B cell (primary cell): ENCODE measurements around the gene AMOTL1. TPM values are rescaled to one million over a fixed set of nuclear protein-coding genes. Genes with fewer than 3 reads are reported as not detected.

Experiments used
- ATAC-seq: fragments of 200-7000 bp; cut with Tn5 transposase; one replicate; pipeline ENCODE4 v1.10.0; 2021; ENCODE audit warnings: low read depth, mild to moderate bottlenecking, moderate number of reproducible peaks, moderate library complexity
- CTCF ChIA-PET: fragments of 350-600 bp; sonication (Branson Sonifier 250); formaldehyde crosslinking; loops from one replicate; lab custom pipeline; 2021; ENCODE audit warnings: antibody characterized with exemption, inconsistent platforms; lab: Charles Lee
- POLR2A ChIA-PET: fragments of 350-600 bp; sonication (Branson Sonifier 250); formaldehyde crosslinking; loops from one replicate; lab custom pipeline; 2021; ENCODE audit warnings: antibody characterized with exemption; lab: Charles Lee
- DNase-seq: peaks from one replicate; pipeline ENCODE4 v3.0.0; 2013
- H2AFZ ChIP-seq: 2 replicates; pipeline ENCODE4 v1.6.1; 2012; ENCODE audit warnings: mild to moderate bottlenecking, low read depth, low read length; ENCODE audit not compliant: insufficient read depth, poor library complexity, severe bottlenecking
- H3K27ac ChIP-seq, 2 donors: 1 replicate in 1 of 2; 2 replicates in 1 of 2; pipeline ENCODE4 v1.5.1; 2012 to 2013; ENCODE audit warnings: low read length in 2 of 2, mild to moderate bottlenecking in 2 of 2, moderate library complexity in 1 of 2
- H3K27me3 ChIP-seq, 4 experiments: fragments of 200-600 bp in 1 of 4; sonication (generic) in 1 of 4; replicated peaks in 1 of 4; 1 replicate in 2 of 4; 2 replicates in 2 of 4; pipeline versions ENCODE4 v1.6.1 to v1.7.0; 2013 to 2016; ENCODE audit warnings: low read length in 3 of 4, mild to moderate bottlenecking in 2 of 4, mixed read lengths in 1 of 4, moderate library complexity in 1 of 4; ENCODE audit not compliant: insufficient read depth in 4 of 4, control insufficient read depth in 3 of 4; ENCODE audit errors: control extremely low read depth in 1 of 4
- H3K36me3 ChIP-seq, 2 experiments: replicated peaks in 1 of 2; 1 replicate in 1 of 2; 2 replicates in 1 of 2; pipeline versions ENCODE4 v1.6.1 to v1.7.1; 2013; ENCODE audit warnings: low read length in 1 of 2; ENCODE audit not compliant: insufficient read depth in 2 of 2, control insufficient read depth in 1 of 2; ENCODE audit errors: control extremely low read depth in 1 of 2, extremely low read depth in 1 of 2
- H3K4me1 ChIP-seq, 2 donors: fragments of 200-600 bp in 1 of 2; sonication (generic) in 1 of 2; 1 replicate in 1 of 2; 2 replicates in 1 of 2; pipeline versions ENCODE4 v1.5.1 to v1.6.1; 2013 to 2017; ENCODE audit warnings: low read length in 2 of 2; ENCODE audit not compliant: control insufficient read depth in 2 of 2, insufficient read depth in 2 of 2
- H3K4me2 ChIP-seq: replicated peaks from 2 replicates; pipeline ENCODE3; 2012; ENCODE audit warnings: mild to moderate bottlenecking, low read depth, low read length; ENCODE audit not compliant: poor library complexity, severe bottlenecking
- H3K4me3 ChIP-seq, 5 experiments: fragments of 200-600 bp in 1 of 5; sonication (generic) in 1 of 5; 1 replicate in 3 of 5; 2 replicates in 2 of 5; pipeline versions ENCODE4 v1.5.1 to v1.7.0; 2011 to 2016; ENCODE audit warnings: low read length in 4 of 5, mild to moderate bottlenecking in 4 of 5, low read depth in 2 of 5, control low read depth in 1 of 5, moderate library complexity in 1 of 5; ENCODE audit not compliant: insufficient read depth in 1 of 5; ENCODE audit errors: control extremely low read depth in 1 of 5, extremely low read depth in 1 of 5
- H3K79me2 ChIP-seq: fragments of 200-600 bp; sonication (generic); one replicate; pipeline ENCODE4 v1.6.0; 2016; ENCODE audit warnings: low read length; ENCODE audit not compliant: control insufficient read depth, insufficient read depth
- H3K9ac ChIP-seq: fragments of 200-600 bp; sonication (generic); 2 replicates; pipeline ENCODE4 v1.6.1; 2017; ENCODE audit warnings: mild to moderate bottlenecking, low read length, moderate library complexity
- H3K9me3 ChIP-seq, 3 donors: one replicate each; pipeline versions ENCODE4 v1.6.1 to v1.7.1; 2013; ENCODE audit warnings: low read length in 2 of 3; ENCODE audit not compliant: control insufficient read depth in 2 of 3, insufficient read depth in 1 of 3; ENCODE audit errors: control extremely low read depth in 1 of 3
- H4K20me1 ChIP-seq: 2 replicates; pipeline ENCODE4 v1.6.0; 2012; ENCODE audit warnings: mild to moderate bottlenecking, low read length; ENCODE audit not compliant: insufficient read depth, control insufficient read depth, poor library complexity, severe bottlenecking
- H3K27ac Mint-ChIP-seq: one replicate; pipeline ENCODE4 v1.8.0; 2021; ENCODE audit warnings: mixed read lengths
- H3K27me3 Mint-ChIP-seq: one replicate; pipeline ENCODE4 v1.8.0; 2021; ENCODE audit warnings: mixed read lengths
- H3K4me1 Mint-ChIP-seq: one replicate; pipeline ENCODE4 v1.8.0; 2021; ENCODE audit warnings: mixed read lengths
- H3K4me3 Mint-ChIP-seq: one replicate; pipeline ENCODE4 v1.8.0; 2021; ENCODE audit warnings: mixed read lengths
- H3K9me3 Mint-ChIP-seq: one replicate; pipeline ENCODE4 v1.8.0; 2022; ENCODE audit warnings: mixed read lengths; ENCODE audit not compliant: insufficient read depth
- EZH2 ChIP-seq: IDR thresholded peaks from 2 replicates; pipeline ENCODE4 v1.6.1; 2012; ENCODE audit warnings: borderline replicate concordance, low read depth, mild to moderate bottlenecking, moderate library complexity, low read length; ENCODE audit not compliant: insufficient read depth, poor library complexity, severe bottlenecking
- WGBS: methylation state at CpG from one replicate; pipeline ENCODE4 v1.1.5; 2013; ENCODE audit warnings: missing lambda C conversion rate; ENCODE audit not compliant: insufficient coverage; 5-methylcytosine and 5-hydroxymethylcytosine counted together
- intact Hi-C: fragments of 100-400 bp; cut with micrococcal nuclease; formaldehyde crosslinking; loops from one replicate; pipeline ENCODE4 v1.10.0; 2022
- polyA plus RNA-seq: library from polyadenylated mRNA; depleted of rRNA; stranded (reverse); fragments of >200 nt; gene quantifications from 2 replicates; pipeline ENCODE4 v1.2.3, GENCODE V29; 2012
- total RNA-seq, 2 donors: library from RNA; stranded (reverse); fragments of 120-200 nt in 1 of 2; gene quantifications; 1 replicate in 1 of 2; 2 replicates in 1 of 2; pipeline versions ENCODE4 v1.2.3 to v1.2.4, GENCODE V29; 2013 to 2022
- TF ChIP-seq, protein P1 (sequence below): fragments of 200-600 bp; IDR thresholded peaks from one replicate; pipeline ENCODE4 v1.8.0; 2022; ENCODE audit warnings: antibody characterized with exemption, mild to moderate bottlenecking

AMOTL1 gene
- total and polyA plus RNA-seq, 2 donors (not counting 1 experiment from before 2014, with no cell fraction given), result 0.04 to 0.30 TPM

DNA sequence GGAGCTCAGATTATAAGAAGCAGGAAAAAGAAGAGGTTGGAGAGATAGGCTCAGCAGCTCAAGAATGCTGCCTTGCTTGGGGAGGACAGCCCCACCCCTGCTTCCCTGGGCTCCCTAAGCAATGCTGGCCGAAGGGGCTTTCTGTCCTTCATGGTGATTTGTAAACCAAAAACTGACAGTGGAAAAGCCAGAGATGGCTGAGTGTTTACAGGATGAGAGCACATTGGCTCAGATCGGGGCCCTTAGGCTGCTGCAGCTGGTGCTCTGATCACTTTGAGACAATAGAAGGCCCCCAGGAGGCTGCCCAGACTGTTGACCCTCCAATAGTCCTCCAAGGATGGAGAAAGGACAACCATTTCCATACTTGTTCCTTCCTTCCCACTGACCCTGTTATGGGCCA, 28.8 kb upstream of the AMOTL1 start:
- Histone ChIP-seq H3K79me2 (no peaks in the 10 kb centered on the region), H3K4me2 (no peak overlapping the region), H3K4me3 (no peak overlapping the region), H3K9ac (no peak overlapping the region), H3K27ac (no peak overlapping the region), H4K20me1 (no peaks in the 10 kb centered on the region), H3K27me3 (peaks cover 0 to 45% (median 23%) of the 10 kb centered on the region in 4 experiments), H2AFZ (no peak overlapping the region), H3K36me3 (no peaks in the 10 kb centered on the region), H3K9me3 (no peaks in the 10 kb centered on the region), H3K4me1 (peaks cover 10 to 13% of the 10 kb centered on the region in 2 donors)
- ATAC-seq, result no peak
- intact Hi-C loops, result no loop called here
- DNase-seq, result no peak
- H3K9me3 Mint-ChIP-seq, result no peaks in the 10 kb centered on the region
- ChIA-PET POLR2A (no interaction called here), CTCF (no interaction called here)
- H3K27me3 Mint-ChIP-seq, result peaks cover 38% of the 10 kb centered on the region
- H3K4me3 Mint-ChIP-seq, result no peak overlapping the region
- no peak for TF ChIP-seq EZH2
- H3K27ac Mint-ChIP-seq, result no peak overlapping the region
- 90% methylated on average over 2 of the region's 2 CpGs for WGBS
- H3K4me1 Mint-ChIP-seq, result peaks cover 15% of the 10 kb centered on the region

DNA sequence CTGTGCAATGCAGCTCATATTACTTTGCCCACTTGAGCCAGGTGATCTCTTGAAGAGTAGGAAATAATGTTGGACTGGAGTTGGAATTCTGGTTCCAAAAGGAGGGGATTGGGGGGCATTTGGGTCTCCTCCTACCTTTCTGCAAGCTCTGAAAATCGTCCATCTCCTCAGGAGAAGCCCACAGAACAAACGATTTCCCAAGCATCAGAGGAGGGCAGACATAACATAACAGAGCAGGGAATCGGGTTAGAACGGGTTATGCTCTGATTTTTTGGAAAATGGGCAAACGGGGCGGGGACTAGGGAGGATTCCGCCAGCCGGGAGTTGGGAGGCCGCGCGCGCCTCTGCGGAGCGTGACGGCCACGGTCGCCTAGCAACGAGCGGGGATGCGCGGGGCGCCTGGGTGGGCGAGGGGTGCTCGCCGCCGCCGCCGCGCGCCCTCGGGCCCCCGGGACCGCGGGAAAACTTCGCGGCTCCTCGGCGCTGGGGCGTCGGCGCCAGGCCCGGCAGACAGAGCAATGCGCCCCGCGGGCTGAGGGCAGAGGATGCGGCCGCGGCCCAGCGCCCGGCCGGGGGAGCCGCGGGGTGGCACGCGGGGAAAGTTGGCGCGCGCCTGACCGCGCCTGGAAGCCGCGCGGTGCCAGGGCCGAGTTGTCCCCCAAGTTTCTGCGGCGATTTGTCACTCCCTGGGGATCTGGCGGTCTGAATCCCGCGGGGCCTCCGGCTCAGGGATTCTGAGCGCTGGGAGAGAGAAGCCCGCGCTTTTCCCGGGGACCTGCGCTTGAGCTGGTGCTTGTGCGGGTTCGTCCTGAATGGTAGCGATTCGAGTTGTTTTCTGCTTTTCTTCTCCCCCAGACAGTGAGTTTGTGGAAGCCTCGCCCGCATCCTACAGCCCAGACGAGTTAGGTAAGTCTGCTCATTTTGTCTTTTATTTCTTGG, 27.8 kb upstream of the AMOTL1 start:
- no peaks in the 10 kb centered on the region for H3K9me3 Mint-ChIP-seq
- Histone ChIP-seq H4K20me1 (no peaks in the 10 kb centered on the region), H3K4me2 (peak overlapping the region; percentile 65), H3K27ac (no peak overlapping the region), H3K27me3 (peaks cover 0 to 40% (median 24%) of the 10 kb centered on the region in 4 experiments), H3K9ac (peak overlapping the region; percentile 37), H3K9me3 (no peaks in the 10 kb centered on the region), H3K4me3 (peak overlapping the region in 3 of 5 experiments; percentile 11 to 41 (median 31)), H3K79me2 (no peaks in the 10 kb centered on the region), H3K4me1 (peaks cover 10 to 13% of the 10 kb centered on the region in 2 donors), H2AFZ (peak overlapping the region; percentile 58), H3K36me3 (no peaks in the 10 kb centered on the region)
- WGBS, result 2% methylated on average over 78 of the region's 82 CpGs
- CTCF ChIA-PET, result no interaction called here
- H3K4me3 Mint-ChIP-seq, result peak overlapping the region; percentile 66
- POLR2A ChIA-PET, result no interaction called here
- H3K4me1 Mint-ChIP-seq, result peaks cover 15% of the 10 kb centered on the region
- intact Hi-C loops, result no loop called here
- no peak for TF ChIP-seq EZH2
- TF ChIP-seq, protein P1, sequence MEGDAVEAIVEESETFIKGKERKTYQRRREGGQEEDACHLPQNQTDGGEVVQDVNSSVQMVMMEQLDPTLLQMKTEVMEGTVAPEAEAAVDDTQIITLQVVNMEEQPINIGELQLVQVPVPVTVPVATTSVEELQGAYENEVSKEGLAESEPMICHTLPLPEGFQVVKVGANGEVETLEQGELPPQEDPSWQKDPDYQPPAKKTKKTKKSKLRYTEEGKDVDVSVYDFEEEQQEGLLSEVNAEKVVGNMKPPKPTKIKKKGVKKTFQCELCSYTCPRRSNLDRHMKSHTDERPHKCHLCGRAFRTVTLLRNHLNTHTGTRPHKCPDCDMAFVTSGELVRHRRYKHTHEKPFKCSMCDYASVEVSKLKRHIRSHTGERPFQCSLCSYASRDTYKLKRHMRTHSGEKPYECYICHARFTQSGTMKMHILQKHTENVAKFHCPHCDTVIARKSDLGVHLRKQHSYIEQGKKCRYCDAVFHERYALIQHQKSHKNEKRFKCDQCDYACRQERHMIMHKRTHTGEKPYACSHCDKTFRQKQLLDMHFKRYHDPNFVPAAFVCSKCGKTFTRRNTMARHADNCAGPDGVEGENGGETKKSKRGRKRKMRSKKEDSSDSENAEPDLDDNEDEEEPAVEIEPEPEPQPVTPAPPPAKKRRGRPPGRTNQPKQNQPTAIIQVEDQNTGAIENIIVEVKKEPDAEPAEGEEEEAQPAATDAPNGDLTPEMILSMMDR, result no peak
- H3K27ac Mint-ChIP-seq, result no peak overlapping the region
- DNase-seq (no peak), ATAC-seq (no peak)
- H3K27me3 Mint-ChIP-seq, result peaks cover 42% of the 10 kb centered on the region
